GF-D8 (cell line): ENCODE results near the gene CTAGE1.
"Not testable (repeated sequence)": the region's sequence is repeated elsewhere in the genome, so short reads cannot be mapped to it uniquely, and the experiment has no call there.

Experiments
- DNase-seq: peaks from one replicate; lab custom pipeline; 2025; lab: John Stamatoyannopoulos, UW

CTAGE1 gene

DNA sequence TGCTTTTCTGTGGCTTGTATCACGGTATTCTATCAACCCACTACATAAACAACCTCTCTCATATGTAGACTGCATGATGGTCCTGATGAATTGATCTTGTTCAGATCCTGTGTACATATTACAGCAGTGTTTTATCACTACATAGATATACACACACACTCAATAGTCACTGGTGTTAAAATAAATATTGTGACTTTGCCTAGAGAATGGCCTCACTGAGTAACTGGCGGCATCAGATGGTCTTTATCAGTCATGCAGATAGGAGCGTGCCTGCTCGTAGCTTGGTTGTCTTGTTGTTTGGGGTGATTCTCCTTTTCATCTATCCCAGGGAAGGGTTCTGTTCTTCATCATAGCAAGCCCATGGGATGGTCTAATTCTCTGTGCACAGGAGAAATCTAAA is 18.4 kb upstream of the CTAGE1 start:
- no peak for DNase-seq

DNA sequence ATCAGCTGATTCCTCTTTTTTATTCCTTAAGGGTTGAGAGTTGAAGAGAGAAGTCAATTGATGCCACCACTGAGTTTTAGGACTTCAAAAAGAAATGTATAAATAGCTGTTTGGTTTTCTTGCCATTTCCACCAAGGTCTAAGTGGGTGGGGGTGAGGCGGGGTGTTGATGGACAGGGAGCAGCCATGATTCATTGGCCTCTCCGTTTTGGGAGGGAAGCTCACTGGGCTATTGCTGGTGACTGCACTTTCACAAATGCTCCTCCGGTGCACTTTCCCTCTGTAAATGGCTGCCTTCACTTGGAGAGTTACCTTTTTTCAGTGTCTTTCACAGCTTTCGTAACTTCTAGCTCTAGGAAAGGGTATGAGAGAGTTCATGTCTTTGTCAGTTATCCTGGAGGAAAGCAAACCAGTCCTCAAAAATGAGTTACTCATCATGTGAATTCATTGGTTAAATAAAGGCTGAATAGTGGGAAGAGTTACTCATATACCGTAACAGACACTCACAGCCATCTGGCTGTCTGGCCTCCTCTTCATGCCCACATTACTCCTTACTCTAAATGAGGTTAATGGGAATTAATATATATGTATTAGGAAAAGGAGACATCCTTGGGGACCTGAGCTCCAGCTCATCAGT is 17.4 kb upstream of the CTAGE1 start:
- no peak for DNase-seq

DNA sequence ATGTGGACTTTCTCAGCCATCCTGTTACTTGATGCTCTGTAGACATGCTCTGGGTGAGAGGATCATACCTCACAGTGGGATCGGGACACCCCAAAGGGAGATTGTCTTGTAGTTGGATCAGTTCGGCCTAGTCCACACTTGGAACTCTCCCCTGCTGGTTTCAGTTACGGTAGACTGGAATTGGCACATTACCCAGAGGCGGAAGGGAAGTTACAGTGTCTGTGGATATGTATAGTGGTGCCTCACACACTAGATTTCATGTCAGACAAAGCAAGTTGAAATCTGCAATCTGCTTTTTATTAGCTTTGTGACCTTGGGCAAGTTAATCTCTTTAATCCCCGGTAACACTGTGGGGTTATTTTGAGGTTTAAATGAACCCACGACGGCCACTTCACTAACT is 16.2 kb upstream of the CTAGE1 start:
- DNase-seq, result no peak

DNA sequence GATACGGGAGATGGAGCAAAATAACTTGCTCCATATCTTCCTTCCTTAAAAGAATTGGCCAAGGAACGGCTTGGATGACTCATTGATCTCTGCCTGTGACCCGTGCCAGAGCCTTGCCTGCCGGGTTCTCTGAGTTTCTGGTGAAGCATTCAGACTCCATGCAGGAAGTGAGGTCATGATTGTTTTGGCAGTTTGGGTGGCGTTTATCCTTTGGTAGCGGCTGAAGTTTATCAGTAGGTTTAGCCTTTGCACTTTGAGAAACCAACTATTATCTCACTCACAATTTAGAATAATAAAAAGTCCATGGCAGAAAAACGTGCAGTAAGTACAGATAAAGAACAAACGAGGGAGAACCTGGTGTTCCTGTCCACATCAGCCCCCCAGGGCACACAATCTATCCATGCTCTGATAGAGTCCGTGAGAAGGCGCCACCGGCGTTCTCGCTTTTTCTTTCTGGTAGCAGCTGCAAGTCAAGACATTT is 15.0 kb upstream of the CTAGE1 start:
- DNase-seq, result no peak

DNA sequence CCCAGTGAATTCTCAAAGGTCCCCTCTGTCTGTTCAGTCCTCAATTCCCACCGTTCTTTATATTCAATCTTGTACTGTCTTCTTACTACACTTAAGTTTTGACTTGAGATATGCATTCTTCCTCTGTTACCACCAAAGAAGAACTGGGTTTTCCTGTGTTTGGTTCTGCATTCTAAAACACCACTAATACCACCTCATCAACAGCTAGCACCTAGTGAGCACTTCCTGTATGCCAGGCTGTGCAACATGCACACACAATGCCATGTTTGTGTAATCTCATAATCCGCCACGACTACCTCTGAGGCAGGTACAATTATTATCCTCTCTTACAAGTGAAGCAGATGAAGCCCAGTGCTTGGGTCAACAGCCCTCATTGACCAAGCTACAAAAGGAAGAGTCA is 11.8 kb upstream of the CTAGE1 start:
- no peak for DNase-seq

DNA sequence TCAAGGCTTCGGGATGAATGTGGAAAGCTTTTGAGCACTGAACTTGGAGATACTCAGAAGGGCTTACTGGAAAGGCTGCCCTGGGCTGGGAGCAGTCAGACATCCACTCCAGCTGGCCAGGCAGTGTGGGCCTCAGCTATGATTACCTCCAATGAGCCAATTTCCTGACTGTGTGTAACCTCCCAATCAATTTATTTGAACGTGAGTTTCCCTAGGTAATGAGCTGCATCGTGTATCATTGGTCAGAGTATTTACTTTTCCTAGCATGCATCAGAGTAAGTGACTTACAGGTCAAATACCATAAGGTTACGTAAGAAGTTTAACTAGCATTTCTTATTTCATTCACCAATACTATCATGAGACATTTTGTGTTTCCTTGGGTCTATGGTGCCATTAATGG is 11.0 kb upstream of the CTAGE1 start:
- no peak for DNase-seq

DNA sequence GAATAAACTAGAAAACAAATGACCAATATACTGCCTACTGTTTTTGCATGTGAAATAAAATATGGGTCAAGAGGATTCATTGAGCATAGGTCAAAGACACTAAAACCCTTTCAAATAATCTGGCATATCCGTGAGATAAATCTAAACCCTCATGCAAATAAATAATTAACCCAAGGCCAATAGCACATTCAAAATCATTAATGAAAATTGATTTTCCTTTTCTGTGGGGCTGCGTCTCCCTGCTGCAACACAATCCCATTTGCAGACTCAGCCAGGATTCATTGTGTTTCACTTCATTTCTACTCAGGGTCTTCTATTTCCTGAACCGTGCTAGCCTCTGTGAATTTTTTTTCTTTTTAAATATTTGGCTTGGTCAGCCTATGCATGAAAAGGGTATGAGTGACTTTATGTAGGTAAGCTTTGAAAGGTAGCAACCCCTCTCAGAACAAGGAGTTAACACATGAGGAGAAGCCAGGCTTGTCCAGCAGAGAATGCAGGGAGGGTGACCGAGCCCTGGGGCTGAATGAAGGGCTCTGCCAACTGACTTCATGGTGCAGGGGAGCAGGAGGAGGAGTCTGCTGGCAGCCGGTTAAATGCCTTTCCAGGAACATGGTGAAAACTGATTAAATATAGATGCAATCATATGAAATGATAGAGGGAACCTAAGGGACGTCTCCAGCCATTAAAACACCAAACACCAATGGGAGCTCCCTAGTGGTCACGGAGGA is 10.3 kb upstream of the CTAGE1 start:
- no peak for DNase-seq

DNA sequence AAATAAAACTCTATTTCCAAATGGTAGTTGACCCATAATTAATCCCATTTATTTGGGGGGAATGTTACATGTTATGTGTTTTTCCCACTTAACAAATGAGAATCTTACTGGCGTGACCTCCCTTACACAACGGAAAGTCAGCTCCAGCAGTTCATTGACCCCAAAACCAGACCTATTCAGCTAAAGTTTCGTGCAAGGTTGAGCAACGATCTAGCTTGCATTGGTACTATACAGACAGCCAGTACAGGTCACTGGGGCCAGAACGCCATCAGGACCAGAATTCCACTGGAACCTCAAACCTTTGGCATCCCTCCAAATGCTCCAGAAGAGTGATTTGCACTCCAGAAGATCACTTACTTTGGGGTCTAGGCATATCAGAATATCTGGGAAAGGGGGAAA is 6.8 kb upstream of the CTAGE1 start:
- DNase-seq, result no peak

DNA sequence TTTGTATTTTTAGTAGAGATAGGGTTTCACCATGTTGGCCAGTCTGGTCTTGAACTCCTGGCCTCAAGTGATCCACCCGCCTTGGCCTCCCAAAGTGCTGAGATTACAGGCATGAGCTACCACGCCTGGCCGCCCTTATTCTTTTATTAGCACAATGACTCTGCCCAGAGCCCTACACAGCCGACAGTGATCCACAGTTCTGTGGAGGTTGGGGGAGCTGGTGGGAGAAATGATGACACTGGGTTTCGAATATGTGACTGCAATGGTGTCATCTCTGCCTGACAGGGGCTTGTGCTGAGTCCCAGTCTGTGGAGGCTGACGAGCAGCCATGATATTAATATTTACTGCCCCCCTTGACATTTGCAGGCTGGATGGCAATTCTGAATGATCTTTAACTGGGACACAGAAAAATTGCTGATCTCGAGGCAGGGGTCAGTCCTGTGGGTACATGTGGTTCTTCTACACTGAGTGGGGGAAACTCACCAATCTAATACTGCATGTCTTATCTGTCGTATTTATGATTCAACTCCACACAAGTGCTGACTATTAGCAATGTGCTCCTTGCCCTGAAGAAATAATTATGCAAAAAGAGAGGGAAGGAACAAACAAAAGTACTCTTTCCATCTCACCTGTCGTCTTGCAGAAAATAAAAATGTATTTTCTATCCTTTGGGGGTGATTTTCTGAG is 6.3 kb upstream of the CTAGE1 start:
- DNase-seq, result no peak

DNA sequence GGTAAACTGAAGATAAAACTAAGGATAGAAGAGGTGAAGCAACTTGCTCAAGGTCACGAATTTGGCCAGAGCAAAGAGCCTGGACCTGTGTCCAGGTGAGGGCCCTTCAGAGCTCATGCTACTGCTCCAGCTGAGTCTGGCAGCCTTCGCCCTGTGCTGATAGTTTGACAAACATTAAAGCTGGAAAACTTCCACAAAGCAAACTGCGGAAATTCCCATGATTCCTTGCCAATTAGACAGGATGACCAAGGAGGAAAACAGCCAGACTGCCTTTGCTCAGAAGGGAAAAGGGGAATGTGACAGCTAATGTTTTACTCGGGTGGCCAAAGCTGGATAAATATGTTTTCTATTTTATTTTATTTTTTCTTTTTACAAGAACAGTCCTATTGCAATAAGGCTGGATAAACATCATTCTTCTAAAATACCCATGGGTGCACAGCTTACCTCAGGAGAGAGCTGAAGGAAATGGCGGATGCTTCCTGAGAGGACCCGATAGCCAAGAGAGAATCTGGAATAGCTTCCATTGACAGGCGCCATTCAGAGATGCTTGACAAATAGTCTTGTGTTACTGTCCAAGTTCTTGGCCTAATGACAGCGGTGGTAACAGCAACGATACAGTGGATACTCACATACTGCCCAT is 5.3 kb upstream of the CTAGE1 start:
- no peak for DNase-seq

DNA sequence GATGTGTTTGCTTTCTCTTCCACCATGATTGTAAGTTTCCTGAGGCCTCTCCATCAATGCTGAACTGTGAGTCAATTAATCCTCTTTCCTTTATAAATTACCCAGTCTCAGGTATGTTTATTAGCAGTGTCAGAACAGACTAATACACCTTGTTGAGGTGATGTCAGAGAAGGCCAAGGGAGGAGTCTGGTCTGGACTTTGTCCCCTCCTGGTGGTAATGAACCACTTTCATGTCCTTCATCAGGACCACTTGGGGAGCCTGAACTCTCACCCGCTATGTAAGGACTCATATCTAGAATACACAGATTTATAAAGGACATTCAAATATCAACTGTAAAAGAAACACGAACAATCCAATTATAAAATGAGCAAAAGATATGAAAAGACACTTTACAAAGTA is 2.9 kb upstream of the CTAGE1 start:
- DNase-seq, result no peak

DNA sequence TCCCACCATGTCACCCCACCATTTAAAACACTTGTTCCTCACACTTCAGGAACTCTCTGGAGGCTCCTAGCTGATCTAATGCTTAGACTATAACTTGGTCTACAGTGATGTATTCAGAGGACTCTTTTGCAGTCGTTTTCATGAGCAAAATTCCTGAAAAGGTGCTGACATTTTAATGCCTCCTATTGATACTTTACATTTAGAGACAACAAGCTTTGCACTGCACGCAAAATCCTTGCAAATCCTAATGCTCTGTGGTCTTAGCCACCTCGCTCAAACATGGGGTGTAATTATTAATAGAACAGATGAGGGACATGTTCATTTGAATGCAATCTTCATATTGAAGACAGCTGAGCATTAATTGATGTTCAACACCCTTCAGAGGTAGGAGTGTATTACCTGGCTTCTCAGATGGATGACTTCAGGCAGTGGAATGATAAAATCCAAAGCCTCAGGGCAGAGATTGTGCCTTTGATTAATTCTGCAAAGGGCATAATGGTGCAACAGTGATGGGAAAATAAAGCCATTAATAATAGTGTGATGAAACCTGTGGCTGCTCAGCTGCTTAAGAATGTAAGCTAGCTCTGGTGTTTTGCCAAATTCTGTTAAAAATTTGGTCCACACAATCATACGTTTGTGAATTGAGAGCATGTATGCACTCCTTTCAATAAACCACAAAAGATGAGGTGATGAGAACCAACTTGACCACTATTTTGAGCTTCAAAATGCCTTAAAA is 5.4 kb downstream of the CTAGE1 start:
- no peak for DNase-seq

DNA sequence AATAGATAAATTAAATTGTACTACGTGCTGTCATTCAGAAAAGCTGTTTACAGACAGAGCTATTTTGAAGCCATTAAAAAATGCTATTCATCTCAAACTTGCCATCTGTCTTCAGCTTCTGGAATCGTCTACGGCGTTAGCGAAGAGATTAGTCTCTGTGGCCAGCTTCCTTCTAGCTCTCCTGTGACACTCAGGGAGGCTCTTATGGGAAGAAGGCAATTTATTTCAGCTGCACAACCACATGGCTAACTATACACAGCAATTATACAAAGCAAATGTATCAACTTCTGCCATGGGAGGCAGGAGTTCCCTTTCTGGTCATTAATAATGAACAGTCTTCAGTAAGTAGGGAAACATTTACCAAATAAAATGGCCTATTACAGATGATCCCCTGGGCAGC is 6.3 kb downstream of the CTAGE1 start:
- DNase-seq, result no peak

DNA sequence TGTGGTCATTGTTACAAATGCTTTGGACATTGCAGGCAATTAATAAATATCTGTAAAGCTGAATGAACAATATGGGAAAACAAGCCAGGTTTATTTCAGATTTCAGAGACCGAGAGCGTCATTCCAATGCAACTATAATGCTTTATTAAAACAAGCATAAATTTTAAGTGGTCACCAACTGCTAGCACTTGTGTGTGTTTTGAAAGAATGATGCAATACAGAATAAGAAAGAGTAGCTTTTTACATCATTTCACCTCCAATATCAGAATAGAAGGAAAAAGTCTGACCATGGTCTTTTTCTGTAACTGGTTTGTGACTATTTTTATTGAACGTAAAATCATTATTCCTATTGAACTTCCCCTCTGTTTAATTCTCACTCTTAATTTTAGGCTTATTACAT is 7.6 kb downstream of the CTAGE1 start:
- DNase-seq, result no peak

DNA sequence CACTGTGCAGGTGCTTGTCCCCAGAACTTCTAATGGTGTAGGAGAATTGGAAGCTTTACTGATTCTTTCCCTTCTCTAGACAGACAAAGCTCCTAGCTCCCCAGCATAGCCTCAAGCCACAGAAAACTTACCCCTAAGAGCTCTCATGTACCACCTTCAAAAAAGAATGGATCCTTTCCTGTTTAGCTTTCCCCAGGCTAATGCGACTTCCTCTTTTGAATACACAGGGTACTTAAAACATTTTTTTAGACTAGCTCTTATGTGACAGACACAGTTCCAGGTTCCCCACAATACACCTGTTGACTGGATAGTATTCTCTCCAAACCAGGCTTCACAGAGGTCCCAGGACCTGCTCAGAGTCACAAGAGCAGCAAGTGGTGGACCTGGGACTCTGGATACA is 8.3 kb downstream of the CTAGE1 start:
- DNase-seq, result no peak

DNA sequence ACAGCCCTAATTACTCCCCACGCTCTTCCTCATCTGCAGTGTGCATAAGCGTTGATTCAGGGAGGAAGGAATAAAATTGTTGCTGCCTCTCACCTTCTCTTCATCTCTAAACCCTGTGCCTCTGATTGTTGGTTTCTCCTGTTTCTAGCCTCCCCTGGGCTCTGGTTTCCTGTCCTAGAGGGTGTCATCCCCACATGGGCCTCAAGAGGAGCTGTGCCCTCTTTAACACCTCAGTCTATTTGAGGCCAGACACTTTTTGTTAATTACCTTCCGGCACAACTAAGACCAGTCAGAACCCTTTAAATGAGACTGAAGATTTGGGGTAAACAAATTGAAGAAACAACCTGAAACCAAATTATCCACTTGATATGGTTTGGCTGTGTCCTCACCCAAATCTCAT is 9.7 kb downstream of the CTAGE1 start:
- DNase-seq, result no peak

DNA sequence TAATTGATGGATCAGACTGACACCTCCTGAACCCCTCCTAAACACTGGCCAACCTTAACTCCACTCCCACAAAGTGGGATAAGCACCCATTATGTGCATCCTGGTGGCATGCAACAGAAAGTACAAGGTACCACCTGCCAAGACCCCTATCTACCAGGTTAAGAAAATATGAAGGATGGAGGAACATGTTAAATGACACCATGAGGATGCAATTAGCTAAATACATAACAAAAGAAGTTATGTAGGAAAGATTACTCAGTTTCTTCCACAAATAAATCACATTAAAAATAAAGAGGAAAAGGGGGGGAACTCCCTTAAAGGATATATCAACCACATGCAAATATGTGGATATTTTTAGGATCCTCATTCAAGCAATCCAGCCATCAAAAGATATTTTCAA is 12.6 kb downstream of the CTAGE1 start:
- DNase-seq, result no peak

DNA sequence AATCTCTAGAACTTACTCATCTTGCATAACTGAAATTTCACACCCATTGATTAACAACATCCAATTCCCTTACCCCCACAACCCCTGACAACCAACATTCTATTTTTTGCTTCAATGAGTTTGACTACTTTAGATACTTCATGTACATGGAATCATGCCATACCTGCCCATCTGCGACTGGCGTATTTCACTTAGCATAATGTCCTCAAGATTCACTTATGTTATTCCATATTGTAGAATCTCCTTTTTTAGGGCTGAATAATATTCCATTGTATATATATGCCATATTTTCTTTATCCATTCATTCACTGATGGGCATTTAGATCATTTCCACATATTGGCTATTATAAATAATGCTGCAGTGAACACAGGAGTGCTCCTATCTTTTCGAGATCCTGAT is 13.8 kb downstream of the CTAGE1 start:
- no peak for DNase-seq

DNA sequence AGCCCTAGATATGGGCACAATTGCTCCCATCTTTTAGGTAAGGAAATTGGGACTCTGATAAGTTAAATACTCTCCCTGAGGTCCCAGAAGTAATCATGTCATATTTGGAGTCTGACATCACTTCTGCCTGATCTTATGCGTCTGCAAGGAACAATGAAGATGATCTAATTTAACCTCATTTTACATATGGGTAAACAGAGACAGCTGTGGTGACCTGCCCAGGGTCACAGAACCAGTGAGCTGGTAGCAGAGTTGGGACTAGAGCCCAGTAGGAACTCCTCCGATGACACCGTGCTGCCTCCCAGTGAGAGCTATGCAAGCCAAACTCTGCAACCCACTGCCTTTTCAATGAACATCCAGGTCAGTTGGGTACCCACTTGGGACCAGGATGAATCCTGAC is 17.8 kb downstream of the CTAGE1 start:
- no peak for DNase-seq

DNA sequence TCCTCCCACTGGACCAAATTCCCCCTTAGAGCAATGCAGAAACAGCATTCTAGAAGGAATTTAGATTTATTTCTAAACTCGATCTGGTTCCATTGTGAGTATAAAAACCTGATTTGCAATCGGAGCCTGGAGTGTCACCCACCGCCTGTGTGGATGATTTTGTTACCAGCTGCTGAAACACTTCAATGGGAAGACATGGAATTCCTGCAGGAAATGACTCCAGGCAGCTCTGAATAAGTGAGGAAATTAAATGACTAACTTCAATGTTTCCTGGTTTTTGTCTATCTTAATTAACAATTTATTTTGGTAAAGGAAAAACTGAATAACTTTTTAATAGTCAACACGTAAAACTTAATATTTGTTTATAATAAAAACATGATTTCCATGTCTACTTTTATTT is 19.3 kb downstream of the CTAGE1 start:
- no peak for DNase-seq

DNA sequence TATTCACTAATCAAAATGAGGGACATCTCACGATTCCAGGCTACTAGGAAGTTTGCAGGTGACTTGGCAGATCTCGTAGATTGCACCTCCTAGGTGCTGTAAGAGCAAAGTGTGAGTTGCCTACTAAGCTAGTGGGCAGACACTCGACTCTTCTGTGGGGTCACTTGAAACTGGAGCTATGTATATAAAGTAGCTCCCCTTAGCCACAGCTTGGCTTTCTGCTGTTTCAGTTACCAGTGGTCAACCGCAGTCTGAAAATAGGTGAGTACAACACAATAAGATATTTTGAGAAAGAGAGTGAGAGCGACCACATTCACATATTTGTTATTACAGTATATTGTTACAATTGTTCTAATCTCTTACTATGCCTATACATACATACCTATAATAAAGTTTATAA is 23.3 kb downstream of the CTAGE1 start:
- DNase-seq, result no peak

DNA sequence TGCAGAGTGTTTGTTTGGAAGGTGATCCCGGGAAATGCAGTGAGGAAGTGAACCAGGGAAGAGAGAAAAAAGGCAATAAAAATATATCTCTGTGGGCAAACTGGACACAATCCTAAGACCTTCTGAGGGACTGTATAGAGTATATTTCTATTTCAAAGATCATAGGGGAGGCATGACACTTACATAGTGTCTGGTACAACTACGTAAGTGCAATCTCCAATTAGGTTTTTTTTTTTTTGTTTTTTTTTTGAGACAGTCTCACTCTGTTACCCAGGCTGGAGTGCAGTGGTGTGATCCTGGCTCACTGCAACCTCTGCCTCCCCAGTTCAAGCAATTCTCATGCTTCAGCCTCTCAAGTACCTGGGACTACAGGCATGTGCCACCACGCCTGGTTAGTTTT is 24.6 kb downstream of the CTAGE1 start:
- not testable (repeated sequence) for DNase-seq
